GM12874 (cell line): ENCODE data around the gene MOCS3.

ENCODE experiments used
- CTCF ChIP-seq: IDR thresholded peaks from 2 replicates; pipeline ENCODE4 v1.5.1; 2011; ENCODE audit warnings: low read depth, mild to moderate bottlenecking, control low read depth, low read length, moderate library complexity; ENCODE audit not compliant: insufficient read depth

Gene MOCS3

GRCh38 chr20:50932691-50933280 is 25.8 kb upstream of the MOCS3 start:
- TF ChIP-seq CTCF: no peak

- TF ChIP-seq CTCF: no peak
These were observed 25.0 kb upstream of the MOCS3 start for GRCh38 chr20:50933589-50933988.

- no peak for TF ChIP-seq CTCF
These were observed 15.5 kb upstream of the MOCS3 start for GRCh38 chr20:50943069-50943468.

DNA sequence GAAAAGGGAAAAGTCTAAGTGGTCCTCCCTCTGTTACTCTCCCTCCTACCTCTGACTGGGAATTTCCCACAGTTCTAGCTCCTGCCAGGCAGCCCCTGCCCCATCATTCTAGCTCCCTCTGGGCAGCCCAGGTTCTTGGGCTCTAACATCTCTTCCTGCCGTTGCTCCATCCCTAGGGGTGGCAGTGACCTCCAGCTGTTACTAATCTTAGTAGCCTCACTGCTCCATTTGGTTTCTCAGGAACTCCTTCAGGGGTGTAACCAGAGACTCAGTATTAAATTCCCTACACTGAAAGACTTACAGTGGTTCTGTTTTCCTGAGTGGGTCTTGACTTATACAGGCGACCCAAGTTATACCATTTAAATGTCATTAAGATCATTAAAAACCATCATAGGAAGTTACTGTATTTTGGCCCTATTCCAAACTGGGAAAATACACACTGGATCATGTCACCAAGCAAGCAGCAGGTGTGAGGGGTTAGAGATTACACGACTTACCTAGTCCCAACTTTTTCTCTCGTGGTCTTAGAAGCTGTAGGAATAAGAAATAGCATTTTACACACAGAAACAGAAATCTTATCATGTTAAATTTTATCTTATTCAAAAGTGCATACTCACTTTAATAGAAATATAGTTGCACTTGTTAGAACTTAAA is 10.4 kb upstream of the MOCS3 start:
- TF ChIP-seq CTCF: no peak

DNA sequence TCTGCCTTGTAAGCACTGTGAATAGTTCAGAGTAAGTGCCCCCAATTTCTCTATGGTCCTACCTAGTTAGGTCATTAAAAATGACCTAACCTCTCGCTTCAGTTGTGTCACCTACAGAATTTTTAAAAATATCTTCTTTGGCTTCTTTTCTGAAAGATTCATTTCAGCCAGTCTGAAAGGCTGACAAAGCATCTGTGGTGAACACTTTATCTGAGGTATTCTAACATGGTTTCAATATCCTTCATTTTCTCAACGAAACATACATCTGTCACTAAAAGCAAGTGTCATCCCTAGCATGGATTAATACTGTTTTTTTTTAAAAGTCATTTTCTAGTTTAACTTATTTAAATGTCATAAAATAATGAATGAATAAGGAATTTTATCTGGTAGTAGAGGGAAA is 5.4 kb upstream of the MOCS3 start:
- TF ChIP-seq CTCF: no peak

DNA sequence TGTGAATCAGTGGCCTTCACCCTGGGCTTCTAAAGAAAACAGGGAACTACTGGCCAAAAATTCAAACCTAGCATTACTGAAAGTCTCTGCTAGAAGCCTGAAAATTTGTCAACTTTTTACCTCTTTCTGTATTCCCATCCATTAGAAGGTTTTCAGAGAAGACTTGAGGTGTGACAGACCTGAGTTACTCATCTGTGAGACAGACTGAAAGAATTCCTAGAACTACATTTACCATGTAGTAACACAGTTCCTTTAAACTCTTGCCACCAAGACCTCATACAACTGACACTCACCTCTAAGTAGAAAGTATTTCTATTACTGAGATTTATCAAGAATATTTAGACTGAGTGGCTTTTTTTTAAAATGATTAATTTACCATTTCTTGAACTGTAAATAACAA is 4.8 kb upstream of the MOCS3 start:
- no peak for TF ChIP-seq CTCF

DNA sequence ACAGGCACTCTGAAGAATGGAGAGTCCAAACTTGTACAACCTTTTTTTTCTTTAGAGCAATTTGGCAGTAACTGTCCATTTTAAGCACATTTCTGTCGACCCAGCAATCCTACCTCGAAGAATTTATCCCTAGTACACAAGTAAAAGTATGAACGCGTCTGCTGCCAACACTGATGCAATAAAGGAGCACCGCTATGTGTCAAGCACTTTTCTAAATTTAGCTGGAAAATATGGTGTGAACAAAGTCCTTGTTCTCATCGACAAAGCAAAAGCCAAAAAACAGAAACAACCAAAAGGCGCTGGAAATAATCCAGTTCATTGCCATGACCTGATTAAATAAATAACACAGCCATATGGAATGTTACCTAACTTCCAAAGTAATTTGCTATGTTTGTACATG is 1.3 kb upstream of the MOCS3 start:
- no peak for TF ChIP-seq CTCF
